Measurements from ENCODE around the gene SORCS2. TPM values are rescaled to one million over a fixed set of nuclear protein-coding genes. Genes with fewer than 3 reads are reported as not detected.

SORCS2 gene
- total RNA-seq, 3 donors from 2014 or later, result 0.66 to 1.3 (median 0.80) TPM

- H3K4me3 ChIP-seq, result no peak overlapping the region
- no peak overlapping the region for H3K27ac ChIP-seq
- no peaks in the 10 kb centered on the region for H3K36me3 ChIP-seq
- TF ChIP-seq POLR2AphosphoS5 (IDR thresholded peaks at IDR 0.05) (no peak), CTCF (IDR thresholded peaks at IDR 0.05) (no peak), POLR2A (IDR thresholded peaks at IDR 0.05) (no peak)
- intact Hi-C loops (cut with DNase I; ENCODE audit: low total_unique reads), result no loop called here
- H3K4me1 ChIP-seq, result no peaks in the 10 kb centered on the region
- peaks cover 0 to 3% of the 10 kb centered on the region in 2 donors for H3K27me3 ChIP-seq
- DNase-seq (ENCODE audit: low spot score in 2 of 2), result no peak
- peaks cover 5 to 12% of the 10 kb centered on the region in 2 donors for H3K9me3 ChIP-seq
Observed at GRCh38 chr4:7467471-7467870, 275.1 kb downstream of the SORCS2 start.

- intact Hi-C loops (cut with DNase I; ENCODE audit: low total_unique reads), result no loop called here
Observed at GRCh38 chr4:7469023-7469422, 276.7 kb downstream of the SORCS2 start.

DNA sequence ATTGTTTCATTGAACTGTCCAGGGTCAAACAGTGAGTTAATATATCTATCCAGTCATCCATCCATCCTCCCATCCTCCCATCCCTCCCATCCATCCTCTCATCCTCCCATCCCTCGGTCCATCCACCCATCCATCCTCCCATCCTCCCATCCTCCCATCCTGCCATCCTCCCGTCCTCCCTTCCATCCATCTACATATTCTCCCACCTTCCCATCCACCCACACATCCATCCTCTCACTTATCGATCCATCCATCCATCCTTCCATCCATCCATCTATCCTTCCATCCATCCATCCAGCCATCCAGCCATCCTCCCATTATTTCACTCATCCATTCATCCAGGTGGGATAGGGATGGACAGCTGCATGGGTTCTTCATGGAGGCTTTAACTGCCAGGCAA lies 277.8 kb downstream of the SORCS2 start:
- intact Hi-C loops (cut with DNase I; ENCODE audit: low total_unique reads), result no loop called here
- Histone ChIP-seq H3K36me3 (no peaks in the 10 kb centered on the region), H3K4me3 (no peak overlapping the region), H3K27me3 (peaks cover 0 to 3% of the 10 kb centered on the region in 2 donors), H3K4me1 (no peaks in the 10 kb centered on the region), H3K27ac (no peak overlapping the region), H3K9me3 (peaks cover 5 to 12% of the 10 kb centered on the region in 2 donors)
- TF ChIP-seq POLR2A (IDR thresholded peaks at IDR 0.05), result no peak
- no peak for TF ChIP-seq CTCF (IDR thresholded peaks at IDR 0.05)
- no peak for TF ChIP-seq POLR2AphosphoS5 (IDR thresholded peaks at IDR 0.05)
- DNase-seq (ENCODE audit: low spot score in 2 of 2), result no peak

More at GRCh38 chr4:7469023-7469422, 276.7 kb downstream of the SORCS2 start:
- DNase-seq (ENCODE audit: low spot score in 2 of 2), result no peak
- no peaks in the 10 kb centered on the region for H3K36me3 ChIP-seq
- H3K4me3 ChIP-seq, result no peak overlapping the region
- no peak overlapping the region for H3K27ac ChIP-seq
- H3K27me3 ChIP-seq, result peaks cover 0 to 3% of the 10 kb centered on the region in 2 donors
- H3K4me1 ChIP-seq, result no peaks in the 10 kb centered on the region
- H3K9me3 ChIP-seq, result peaks cover 5 to 12% of the 10 kb centered on the region in 2 donors
- no peak for TF ChIP-seq POLR2AphosphoS5 (IDR thresholded peaks at IDR 0.05)
- no peak for TF ChIP-seq POLR2A (IDR thresholded peaks at IDR 0.05)
- no peak for TF ChIP-seq CTCF (IDR thresholded peaks at IDR 0.05)

DNA sequence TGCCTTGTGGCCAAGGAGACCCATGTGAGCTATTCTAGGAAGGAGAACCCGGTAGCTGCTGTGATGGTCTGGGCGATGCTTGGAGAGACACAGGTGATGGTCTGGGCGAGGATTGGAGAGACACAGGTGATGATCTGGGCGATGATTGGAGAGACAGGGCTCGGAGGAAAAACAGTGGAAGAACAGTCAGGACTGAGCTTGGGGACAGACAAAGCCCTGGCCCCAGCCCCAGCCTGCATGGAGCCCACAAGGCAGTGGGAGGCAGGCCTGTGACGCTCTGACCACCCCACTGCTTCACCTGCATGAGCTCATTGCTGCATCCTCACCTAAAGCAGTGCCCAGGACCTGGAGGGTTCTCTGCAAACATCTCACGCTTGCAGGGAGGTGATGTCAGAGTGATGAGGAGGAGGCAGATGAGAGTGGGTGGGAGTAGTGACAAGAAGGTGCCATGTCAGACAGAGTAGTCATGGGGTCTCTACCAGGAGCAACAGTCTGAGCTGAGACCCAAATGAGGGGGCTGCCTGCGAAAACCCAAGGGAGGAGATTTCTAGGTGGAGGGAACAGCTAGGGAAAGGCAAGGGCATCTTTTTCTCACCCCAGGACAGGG lies 278.3 kb downstream of the SORCS2 start:
- DNase-seq (ENCODE audit: low spot score in 2 of 2), result no peak
- intact Hi-C loops (cut with DNase I; ENCODE audit: low total_unique reads), result no loop called here
- no peaks in the 10 kb centered on the region for H3K36me3 ChIP-seq

More for the DNA sequence above, 278.3 kb downstream of the SORCS2 start:
- TF ChIP-seq POLR2A (IDR thresholded peaks at IDR 0.05) (no peak), CTCF (IDR thresholded peaks at IDR 0.05) (no peak), POLR2AphosphoS5 (IDR thresholded peaks at IDR 0.05) (no peak)
- H3K4me3 ChIP-seq, result no peak overlapping the region
- peaks cover 5 to 9% of the 10 kb centered on the region in 2 donors for H3K9me3 ChIP-seq
- H3K4me1 ChIP-seq, result no peaks in the 10 kb centered on the region
- no peak overlapping the region for H3K27ac ChIP-seq
- H3K27me3 ChIP-seq, result peaks cover 0 to 3% of the 10 kb centered on the region in 2 donors

Data from breast epithelium (tissue), 4 donors.